ENCODE measurements around the gene GORAB.

GORAB gene

DNA sequence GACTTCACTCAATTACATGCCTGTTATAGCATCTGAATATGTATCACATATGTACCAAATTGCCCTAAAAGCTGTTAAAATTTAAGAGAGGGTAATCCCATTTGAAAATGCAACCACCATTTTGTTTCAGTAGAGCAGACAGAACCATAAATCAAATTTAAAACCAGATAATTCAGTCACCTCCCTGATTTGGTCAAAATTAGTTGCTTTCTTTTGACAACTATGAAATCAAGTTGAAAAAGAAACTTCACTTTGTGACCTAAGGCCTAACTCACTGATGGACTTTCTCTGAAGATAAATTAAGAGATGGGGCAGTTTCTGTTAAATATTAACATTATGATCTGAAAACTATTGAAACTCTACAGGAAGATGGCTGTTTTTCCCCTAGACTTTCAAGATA, 6.7 kb downstream of the GORAB start:
- no peak for DNase-seq (ENCODE audit: low spot score)

DNA sequence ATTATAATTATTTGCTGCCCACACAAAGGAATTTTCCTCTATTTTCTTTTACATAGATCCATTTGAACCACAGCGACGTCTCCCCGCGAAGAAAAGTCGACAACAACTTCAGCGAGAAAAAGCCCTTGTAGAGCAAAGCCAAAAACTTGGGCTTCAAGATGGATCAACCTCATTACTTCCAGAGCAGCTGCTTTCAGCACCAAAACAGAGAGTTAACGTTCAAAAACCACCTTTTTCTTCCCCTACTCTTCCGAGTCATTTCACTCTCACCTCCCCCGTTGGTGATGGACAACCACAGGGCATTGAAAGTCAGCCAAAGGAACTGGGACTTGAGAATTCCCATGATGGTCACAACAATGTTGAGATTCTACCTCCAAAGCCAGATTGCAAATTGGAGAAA, 7.2 kb downstream of the GORAB start:
- DNase-seq (ENCODE audit: low spot score) = no peak

DNA sequence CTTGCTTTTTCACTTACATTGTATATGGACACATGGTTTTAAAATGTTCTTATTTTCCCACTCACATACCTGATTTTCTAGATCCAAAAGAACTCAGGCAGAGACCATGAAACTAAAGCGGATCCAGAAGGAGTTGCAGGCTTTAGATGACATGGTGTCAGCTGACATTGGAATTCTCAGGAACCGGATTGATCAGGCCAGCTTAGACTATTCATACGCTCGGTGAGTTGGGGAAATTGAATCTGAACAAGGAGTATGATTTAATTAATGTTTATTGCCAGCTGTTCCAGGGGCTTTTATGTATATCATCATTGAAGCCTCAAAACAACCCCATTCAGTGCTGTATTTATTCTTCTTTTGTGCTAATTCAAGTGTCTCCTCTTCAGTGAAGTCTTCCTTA, 12.7 kb downstream of the GORAB start:
- DNase-seq (ENCODE audit: low spot score) = no peak

DNA sequence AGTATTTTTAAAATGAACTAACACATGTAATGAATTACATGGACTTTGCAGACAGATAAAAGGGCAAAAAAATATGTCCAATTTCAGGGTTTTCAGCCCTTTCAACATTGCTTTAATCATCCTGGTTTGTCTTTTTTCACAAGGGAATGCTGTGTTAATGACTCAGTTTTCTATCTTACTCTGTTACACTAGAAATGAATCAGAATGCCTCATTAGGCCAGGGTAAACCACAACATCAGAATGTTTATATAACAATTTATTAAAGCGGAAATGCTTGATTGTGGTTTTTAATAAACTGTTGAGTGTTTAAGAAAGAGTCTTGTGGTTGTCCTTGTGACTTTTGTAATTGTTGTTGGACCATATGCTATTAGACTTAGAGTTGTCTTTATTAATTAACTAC, 13.5 kb downstream of the GORAB start:
- DNase-seq (ENCODE audit: low spot score) = no peak

DNA sequence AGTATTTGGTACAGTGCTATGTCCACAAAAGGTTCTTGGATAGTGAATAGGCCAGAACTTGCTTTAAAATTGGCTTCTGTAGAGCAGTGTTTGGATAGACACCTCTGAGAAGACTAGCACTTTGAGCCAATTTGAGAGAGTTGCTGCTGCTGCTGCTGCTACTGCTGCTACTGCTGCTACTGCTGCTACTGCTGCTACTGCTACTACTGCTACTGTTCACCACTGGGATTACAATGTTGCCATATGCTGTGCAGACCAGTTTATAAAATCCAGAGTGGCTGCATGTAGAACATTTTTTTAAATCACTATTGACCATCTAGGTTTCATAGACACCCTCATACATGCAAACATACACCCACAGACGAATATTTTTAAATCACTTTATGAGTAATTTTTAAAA, 15.3 kb downstream of the GORAB start:
- DNase-seq (ENCODE audit: low spot score) = no peak

DNA sequence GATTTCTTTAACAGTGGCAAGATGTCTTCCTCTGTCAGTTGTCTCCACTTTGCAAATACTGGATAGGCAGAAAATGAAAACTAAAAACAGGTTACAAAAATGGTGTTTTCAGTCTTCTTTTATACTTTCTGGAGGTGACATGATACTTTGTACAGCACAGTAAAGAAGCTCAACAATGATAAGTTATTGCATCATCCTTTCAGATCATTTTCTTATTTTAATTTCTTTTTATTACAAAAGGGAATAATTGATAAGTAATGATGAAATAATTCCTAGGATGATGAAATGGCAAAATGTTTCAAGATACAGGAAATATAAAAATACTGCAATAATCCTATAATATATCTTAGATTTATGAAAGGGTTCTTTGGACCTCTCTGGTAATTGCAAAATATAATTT, 16.5 kb downstream of the GORAB start:
- no peak for DNase-seq (ENCODE audit: low spot score)

DNA sequence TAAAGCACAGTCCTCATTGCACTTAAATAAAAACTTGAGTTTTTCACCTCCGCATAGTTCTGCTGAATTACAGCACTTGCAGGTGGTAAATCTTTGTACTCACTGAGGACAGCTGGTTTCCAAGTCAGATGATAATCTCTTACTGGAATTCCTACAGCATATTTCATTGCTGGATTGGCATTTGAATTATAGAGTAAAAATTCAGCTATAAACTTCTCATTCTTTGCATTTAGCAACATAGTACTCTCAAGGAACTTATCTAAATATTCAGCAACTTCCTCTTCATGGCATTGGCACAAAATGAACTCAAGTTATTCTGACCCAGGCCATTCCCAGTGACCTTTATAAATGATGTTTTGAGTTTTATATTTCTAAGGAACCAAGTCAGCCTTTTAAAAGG, 23.4 kb downstream of the GORAB start:
- no peak for DNase-seq (ENCODE audit: low spot score)

DNA sequence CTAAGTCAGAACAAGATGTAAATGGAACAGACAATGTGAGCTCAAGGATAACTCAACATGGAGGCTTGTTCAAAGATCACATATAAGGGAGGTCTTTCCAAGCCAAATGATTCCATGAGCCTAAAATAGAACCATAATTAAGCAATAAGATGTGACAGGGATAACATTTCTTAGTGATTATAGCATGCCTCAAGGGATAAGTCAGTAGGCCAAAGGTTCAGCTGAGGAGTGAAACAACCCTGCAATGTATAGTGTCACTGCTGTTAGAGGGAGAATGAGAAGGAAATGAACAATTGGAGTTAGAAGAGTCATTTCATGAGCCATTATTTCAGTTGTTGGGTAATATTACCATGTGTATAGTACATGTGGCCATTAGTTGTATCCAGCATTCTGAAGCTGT, 25.0 kb downstream of the GORAB start:
- no peak for DNase-seq (ENCODE audit: low spot score)

DNA sequence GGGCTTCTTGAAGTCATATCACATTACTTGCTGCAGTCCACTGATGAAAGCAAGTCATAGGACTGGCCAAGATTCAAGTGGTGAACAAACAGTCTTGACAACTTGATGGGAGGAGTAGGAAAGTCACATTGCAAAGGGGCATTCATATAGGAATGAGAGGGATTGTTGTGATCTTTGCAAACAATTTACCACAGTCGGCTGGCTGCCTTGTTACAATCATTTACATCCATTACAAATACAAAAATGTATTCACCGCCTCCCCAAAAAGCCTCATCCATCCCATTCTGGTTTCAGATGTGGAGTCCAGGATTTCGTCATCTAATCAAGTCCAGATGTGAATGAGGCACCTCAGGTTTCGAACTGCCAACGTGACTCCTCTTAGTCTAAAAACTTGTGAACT, 26.8 kb downstream of the GORAB start:
- no peak for DNase-seq (ENCODE audit: low spot score)

DNA sequence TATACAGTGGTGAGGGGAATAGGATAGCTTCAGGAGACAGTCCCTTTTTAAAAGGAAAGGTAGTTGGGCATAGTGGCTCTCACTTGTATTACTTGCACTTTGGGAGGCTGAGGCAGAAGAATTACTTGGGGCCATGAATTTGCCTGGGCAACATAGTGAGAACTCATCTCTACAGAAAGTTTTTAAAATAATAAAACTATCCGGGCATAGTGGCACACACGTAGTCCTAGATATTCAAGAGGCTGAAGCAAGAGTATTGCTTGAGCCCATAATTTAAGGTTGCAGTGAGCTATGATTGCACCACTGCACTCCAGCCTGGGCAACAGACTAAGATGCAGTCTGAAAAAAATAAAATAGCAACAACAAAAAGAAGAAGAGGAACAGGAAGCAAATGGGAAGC, 27.2 kb downstream of the GORAB start:
- DNase-seq (ENCODE audit: low spot score) = no peak

DNA sequence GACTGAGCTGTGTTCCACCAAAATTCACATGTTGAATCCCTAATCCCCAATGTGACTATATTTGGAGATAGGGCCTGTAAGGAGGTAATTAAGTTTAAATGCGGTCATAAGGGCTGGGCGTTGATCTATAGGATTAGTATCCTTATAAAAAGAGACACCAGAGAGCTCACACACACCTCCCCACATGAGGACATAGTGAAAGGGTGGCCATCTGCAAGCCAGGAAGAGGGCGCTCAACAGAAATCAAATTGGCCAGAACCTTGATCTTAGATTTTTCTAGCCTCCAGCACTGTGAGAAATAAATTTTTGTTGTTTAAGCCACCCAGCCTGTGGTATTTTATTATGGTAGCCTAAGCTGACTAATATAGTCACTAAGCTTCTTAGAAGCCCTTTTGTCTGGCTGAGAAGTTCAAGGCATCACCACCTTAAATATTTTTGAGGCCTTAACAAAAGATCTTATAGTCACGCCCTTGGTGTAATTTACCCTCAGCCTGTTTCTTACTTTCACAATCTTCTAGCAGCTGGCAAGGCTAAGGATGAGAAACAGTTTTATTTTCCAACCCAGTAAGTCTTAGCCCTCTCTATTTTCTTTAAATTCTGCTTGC, 28.8 kb downstream of the GORAB start:
- DNase-seq (ENCODE audit: low spot score) = no peak

DNA sequence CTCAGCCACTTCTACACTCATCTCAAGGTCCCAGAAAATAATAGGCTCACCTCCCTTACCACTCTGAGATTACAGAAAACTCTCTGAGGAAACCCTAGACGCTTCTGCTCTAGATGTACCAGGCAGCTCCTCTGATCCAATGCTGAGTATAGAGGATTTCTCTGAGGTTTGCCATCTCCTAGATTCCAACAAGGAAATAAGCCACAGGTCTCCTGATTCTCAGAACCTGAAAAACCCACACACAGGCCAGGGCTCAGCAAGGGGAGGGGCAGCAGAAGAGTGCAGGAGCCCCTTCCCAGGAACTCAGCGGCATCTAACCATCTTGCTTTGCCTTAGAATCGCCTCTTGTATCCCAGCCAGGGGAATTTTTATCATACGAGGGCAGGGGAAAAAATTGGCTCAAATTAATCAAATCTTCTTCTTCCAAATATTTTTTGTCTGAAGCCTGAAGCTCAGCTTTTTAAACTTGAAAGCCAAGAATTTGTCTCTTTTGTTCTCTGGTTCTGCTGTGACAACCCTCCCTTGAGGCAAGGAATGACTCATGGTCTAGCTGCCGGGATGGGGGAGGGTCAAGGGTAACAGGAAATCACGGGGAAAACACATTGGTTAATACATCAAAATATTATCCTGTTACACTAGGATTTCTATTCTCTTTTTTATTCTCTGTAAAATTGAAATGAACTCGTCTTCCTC, 30.8 kb downstream of the GORAB start:
- no peak for DNase-seq (ENCODE audit: low spot score)

DNA sequence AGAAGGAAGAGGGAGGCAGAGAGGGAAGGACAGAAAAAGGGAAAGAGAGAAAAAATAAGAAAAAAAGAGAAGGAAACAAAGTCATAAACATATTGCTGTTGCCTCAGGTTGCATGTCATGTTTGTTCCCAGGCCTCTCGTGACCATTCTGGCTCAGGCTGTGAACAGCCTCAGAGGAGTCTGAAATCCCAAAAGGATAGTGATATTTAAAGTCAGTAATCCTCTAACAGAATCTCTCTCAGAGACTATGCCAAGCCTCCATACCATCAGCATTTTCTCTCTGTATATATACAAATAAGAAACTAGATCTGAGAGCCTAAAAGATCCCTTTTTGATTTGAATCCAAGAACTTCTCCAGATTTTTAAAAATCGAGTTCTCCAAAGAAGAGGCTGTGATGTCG, 35.2 kb downstream of the GORAB start:
- DNase-seq (ENCODE audit: low spot score) = no peak

DNA sequence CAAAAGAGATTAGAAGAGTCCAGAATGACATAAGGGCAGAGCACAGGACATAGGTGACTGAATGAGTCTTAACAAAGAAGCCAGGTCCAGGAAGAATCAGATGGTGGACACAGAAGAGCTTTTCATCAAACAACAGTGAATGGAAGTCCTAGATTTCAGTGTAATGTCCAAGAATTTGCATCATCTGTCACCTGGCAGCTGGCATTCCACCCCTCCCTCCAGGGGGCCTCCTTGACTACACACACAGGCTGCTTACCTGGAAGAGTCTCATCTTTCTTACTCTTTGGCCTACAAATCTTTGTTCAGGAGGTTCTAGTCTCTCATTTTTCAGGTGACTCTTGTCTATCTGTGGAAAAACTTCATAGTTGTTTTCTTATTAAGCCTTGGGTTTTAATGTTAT, 36.2 kb downstream of the GORAB start:
- no peak for DNase-seq (ENCODE audit: low spot score)

DNA sequence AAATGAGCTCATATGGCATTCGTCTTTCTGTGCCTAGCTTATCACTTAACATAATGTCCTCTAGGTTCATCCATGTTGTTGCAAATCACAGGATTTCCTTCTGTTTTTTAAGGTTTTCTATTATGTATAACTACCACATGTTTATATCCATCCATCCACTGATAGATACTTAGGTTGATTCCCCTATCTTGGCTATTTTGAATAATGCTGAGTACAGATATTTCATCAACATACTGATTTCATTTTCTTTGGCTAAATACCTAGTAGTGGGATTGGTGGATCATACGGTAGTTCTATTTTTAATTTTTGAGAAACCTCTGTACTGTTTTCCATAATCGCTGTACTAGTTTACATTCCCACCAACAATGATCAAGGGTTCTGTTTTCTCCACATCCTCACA, 45.0 kb downstream of the GORAB start:
- no peak for DNase-seq (ENCODE audit: low spot score)

DNA sequence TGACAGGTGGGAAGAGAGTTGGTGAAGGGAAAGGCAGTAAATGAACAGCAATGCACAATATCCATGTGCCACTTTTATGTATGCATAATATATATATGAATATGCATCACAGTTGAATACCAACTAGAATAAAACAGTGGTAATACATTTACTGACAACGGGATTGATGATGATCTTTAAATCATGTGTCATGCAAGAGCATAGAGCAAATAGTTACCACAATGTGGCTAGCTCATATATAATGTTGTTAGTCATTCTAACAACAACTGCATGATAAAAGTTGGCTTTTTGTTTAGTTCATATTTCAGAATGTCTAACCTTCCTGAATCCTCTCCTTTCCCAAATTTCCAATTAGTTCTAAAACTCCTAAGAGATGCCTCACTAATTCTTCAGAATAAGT, 46.4 kb downstream of the GORAB start:
- DNase-seq (ENCODE audit: low spot score) = no peak

DNA sequence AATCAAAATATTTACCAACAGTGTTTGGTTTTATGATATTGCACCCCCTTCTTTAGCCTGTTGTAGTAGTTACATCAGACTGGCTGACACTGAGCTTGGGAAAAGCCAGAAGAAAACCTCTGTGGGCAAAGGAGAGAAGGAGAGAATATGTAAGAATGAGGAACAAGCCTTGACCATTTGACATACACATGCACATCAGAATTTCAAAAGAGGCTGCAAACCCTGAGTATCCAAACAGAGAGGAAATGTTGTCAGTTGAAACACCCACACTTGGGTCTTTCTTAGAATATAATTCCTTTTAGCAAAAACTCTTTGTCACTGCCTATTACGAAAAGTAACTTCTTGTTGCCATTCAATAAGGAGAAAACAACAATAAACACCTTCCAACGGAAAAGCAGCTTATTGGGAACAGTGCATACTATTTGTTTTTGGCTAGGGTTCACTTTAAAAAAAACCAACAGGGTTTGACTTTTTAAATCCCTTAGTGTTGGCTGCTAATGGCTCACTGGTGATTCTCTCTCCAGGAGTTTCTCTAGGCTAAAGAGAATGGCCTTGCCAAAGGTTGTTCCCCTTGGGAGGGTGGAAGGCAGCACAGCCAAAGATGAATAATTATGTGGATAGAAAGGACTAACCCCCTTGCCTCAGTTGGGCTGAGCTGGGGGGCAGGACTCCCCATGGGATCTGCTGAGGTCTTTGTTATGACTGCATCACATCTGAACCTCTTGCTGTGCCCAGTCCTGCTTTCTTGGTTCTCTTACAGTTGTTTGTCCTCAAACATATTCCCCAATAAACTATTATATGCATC, 48.9 kb downstream of the GORAB start:
- DNase-seq (ENCODE audit: low spot score) = no peak

DNA sequence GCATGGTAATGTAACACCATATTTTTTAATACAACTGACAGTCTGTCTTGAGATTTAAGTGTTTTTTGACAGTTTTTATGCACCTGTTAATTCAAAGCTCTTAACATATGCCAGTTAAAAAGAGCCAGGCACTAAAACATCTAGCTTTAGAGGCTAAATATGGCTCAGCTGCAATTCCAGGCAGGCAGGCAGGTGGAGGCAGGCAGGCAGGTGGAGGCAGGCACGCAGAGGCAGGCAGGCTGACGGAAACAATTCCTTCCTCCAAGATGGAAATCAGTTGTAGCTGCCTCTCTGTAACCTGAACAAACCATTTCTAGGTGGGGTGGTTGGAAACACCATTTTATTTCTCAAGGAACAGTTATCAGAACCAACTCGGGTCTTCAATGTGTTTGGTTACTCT, 51.2 kb downstream of the GORAB start:
- no peak for DNase-seq (ENCODE audit: low spot score)

DNA sequence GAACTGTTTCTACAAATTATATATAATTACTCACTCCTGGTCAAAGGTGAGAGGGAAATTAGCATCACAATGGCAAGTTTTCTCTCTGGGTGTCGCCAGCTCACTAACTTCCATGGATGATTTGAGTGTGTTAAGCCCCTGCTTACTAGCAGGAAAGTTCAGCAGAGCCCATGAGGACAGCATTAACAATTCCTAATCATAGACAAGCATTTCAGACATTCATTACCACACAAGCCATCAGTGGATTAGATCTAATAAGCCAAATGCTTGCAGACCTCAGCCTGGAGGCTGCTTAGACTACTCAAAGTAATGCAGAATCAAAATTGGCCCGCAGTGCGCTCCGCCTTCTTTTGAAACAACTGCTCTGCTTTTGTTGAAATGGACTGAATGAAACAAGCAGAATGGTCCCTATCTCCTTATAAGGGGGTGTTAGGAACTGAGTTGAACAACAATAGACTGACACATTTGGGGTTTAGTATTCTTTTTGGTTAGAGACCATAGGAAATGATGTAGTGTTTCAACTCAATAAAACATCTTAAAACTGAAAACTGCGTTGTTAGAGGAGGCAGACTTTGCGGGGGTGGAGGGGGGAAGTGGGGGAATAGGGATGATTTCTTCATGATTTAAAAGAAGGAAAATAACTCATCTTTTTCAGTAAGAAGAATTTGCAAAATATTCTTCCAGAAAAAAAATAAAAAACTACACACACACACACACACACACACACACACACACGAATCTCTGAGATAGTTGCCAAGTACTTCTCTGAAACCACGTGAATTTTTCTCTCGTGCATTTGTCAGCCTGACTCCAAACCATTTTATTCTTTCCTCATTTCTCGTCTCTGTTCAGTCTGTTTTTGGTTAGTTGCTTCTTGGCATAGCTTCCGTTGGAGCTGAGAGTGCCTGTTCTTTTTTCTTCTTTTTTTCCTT, 54.6 kb downstream of the GORAB start:
- no peak for DNase-seq (ENCODE audit: low spot score)

DNA sequence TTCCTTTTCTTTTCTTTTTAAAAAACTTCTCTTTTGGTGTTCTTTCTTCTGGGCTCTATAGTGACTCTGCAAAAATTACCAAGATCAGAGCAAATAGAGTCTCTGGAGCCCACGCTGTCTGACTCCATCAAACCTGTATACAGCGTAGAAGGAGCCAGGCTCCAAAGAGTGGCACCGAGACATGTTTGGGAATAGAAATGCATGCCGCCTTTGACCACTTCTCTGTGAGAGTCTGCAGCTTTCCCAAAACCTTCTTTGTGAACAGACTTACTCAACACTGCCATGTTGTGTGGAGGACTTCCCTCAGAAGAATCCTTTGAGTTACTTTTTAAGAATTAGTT, 55.3 kb downstream of the GORAB start:
- no peak for DNase-seq (ENCODE audit: low spot score)

DNA sequence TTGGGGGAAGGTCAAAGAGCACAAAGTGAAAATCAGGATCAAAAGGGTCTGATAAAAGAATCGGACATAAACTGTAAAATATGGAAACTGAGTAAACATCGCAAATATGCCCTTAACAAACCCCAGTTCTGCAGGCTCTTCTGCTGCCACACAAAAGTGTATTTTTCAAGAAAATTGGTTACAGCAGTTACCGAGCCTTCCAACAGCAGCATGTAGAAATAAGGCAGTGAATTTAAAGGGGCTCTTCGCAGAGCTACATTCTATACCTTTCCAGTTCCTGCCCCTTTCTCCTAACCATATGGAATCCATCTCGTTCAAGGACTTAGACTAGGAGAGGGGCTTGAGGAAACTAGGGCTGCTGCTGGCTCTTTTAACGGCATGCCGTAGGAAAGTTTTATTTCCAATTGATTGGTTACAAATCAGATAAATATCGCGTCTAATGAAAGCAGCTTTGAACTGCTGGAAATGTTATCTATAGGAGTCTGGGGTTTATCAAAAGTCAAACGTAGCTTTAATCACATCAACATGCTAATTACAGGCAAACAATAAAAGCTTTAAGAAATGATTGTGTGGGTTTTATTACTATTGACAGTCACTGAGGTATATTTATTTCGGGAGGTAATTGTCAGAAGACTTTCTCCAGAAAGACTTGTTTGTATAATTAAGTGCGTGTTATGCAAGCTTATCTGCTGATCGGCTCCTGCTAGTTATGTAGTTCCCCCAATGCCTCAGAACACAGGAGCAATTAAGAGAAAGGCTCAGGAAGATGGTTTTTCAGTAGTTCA, 59.1 kb downstream of the GORAB start:
- DNase-seq (ENCODE audit: low spot score) = no peak

Data from hematopoietic multipotent progenitor cell treated with erythropoietin and hydrocortisone succinate and interleukin-3 and kit ligand, for 17 days (in vitro differentiated cells).